Stimulated activated CD4-positive, alpha-beta T cell treated with anti-CD3 and anti-CD28 coated beads, TNF-alpha, amount 100 ng/mL, for 24 hours (primary cell): ENCODE data around the gene MED15.
"Not testable (repeated sequence)": the region's sequence is repeated elsewhere in the genome, so short reads cannot be mapped to it uniquely, and the experiment has no call there.

Experiments
- DNase-seq, 3 experiments: peaks; one replicate each; pipeline ENCODE4 v3.0.0-alpha.2; 2020; ENCODE audit warnings: low read depth in 3 of 3

The MED15 gene

DNA sequence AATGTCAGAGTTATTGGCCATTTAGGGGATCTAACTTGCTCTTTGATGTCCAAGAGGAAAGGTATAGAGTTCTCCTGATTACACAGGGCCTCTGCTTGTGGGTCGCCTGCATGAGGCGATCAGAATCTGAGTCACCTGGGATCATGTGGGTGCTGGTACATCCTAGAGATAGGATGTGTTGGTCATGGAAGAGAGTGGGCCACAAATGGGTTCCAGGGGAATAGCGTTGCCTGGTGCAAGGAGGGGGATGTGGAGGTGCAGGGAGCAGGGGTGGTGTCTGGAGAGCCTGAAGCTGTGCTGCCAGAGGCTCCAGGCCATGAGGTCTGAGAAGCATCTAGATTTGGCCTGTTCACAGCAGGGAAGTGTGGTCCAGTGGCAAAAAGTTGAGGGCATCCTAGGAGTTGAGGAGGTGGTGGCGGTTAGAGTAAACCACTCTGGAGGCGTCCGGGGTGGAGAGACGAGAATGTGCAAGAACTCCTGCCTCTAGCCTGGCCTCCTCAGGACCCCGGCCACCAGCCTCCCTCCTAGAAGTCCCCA, 92.8 kb downstream of the MED15 start:
- no peak for DNase-seq

GRCh38 chr22:20601308-20601707, 93.9 kb downstream of the MED15 start:
- DNase-seq, result no peak

DNA sequence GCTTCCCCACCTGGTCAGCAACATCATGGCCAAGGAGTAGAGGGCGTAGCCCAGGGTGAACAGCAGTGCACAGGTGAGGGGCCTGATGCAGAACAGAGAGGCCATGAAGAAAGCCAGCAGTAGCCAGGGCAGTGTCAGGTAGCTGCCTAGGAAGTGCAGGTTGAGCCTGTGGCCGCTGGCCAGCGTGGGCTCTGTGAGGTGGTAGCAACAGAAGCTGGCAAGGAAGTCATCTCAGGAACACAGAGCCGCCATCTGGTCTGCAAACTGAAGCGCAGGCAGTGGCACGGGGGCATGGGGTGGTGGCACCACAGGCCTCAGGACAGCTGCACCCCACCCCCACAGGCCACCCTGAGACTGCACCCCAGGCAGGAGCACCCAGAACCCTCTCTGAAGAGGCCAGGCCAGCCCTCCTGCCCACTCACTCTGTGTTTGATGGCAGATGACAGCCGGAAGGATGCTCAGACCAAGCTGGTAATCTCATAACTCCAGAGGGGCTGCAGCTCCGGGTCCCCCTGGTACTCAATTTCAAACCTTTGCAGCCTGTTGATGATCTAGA, 95.3 kb downstream of the MED15 start:
- no peak for DNase-seq

DNA sequence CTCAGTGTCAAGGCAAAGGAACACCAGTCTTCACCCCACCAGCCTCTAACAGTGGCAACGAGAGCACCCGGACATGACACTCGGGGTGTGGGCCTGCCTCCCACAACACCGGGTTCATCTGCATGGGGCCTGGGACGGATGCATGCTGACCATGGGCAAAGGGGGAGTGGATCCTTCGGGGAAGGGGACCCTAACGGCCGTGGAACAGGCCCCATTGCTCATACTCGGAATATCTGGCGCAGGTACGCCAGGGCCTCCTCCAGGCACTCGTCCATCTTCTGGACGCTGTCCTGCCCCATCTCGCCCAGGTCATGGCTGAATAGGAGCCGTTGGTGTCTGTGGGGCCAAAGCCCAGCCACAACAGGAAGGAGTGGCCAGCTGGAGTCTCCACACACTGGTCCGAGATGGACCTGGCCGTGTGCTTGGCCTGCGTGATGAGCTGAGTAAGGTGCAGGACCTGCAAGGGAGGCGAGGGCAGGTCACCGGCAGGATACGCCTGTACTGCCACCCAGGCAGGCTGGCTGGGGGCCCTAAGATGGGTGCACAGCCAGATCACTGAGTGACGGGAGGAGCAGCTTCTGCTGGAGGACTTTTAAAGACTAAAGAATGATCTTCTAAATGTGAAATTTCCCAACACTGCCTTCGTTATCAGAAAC, 96.8 kb downstream of the MED15 start:
- DNase-seq, result no peak

DNA sequence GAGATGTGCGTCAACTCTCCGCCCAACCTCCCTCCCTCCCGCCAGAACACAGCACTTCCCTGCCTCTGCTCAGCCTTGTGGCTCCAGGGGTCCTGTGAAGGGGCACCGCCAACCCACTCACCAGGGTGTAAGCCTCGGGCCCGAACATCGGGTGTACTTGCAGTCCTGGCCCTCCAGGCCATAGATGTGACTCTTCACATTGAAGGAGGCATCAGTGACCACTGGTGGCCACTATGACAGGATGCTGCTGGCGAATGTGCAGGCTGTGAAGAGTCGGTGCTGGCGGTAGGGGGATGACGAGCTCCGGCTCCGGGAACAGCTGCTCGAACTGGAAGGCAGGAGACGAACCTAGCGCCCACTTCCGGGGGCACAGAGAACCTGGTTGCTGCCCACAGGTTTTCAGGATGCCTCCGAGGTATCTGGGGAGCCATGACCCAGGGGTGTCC, 97.4 kb downstream of the MED15 start:
- DNase-seq, result no peak

DNA sequence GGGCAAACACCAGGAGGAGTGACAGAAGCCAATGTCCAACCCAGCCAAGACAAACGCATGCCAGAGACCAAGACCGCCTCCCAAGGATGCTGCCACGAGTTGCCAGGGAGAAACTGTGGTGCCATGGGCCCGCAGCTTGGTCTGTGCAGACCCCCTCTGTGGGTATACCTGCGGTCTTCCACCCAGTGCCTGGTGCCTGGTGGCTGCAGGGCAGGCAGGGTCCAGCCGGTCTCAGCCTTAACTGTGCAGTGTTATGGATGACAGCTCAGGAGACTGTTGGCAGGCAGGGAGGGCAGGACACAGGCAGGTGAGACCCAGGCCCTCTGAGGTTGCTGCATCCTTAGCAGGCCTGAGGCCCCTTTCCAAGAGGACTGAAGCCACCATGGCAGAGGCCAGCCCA, 97.9 kb downstream of the MED15 start:
- no peak for DNase-seq

DNA sequence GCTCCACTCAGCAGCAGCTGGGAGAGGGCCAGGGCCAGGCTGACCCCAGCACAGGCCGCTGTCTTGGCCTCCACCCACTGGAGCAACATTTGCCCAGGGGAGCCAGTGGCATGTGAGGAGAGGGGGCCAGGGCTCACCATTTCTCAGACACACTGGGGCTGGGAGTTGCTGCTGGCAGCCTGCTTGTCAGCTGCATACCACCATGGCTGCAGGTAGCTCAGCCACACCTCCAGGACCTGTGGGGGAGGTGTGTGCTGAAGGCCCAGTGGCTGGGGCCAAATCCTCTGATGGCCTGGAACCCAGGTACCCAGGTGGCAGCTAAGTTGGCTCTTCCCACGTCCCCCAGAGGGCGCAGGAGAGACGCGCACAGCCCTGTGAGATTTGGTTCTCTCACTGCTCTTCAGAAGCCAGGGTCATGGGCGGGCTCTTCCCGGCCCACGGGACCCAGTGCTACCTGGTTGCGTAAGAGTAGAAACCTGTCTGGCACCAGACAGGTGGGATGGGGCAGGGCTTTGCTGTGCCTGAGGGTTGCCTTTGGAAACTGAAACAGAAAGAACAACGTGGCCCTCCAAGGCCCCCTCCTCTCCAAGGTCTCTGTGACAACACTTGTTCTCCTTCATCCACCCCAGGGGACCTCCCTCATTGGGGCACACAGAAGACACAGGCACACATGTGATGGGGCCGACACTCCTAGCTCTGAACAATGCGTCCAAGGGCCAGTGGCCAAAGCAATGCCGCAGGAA, 98.8 kb downstream of the MED15 start:
- DNase-seq, result peak; percentile 35 to 63 (median 38)

DNA sequence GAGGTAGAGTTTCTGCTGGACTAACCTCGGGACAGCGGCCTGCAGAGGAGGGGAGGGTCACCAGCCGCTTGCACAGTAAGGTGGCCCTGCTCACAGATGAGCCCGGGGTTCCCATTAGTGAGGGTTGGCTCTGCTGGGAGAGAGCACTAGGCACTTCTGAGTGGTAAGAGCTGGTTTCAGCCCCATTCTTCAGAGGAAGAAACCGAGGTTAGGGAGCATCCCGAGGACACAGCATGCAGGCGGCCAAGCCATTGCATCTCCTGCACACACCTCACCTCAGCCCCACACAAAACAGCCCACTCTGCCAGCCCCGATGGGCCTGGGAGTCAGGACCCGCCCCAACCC, 99.3 kb downstream of the MED15 start:
- no peak for DNase-seq

DNA sequence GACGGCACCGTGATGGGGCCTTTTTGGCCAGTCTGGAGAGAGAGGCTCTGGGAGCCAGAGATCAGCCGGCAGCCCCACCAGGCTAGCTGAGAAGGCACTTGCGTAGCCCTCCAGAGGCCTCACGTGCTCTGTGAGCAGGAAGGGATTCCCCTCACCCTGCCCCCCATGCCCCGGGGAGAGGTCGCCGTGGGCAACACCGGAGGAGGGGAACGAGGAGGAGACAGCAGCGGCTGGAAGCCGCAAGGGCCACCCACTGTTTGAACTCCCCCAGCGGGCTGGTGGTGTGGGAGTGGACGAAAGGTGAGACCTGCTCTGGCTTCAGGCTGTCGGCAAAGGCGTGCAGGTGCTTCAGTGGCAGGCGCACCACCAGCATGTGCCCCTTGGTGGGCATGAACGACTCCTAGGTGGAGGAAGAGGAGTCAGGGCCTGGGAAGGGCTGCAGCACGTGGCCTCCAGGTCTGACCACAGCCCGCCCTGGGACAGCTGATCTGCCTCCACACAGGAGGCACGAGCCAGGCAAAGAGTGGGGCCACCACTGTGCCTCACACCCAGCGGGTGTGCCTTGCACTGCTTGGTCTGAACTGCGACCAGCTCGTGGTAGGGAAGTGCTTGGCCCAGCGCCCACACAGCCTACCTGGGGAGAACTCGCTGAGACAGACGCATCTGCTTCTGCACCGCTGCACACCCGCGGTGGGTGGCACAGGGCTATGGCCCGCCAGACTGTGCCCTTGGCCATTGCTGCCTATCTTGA, 99.9 kb downstream of the MED15 start:
- DNase-seq, result no peak

DNA sequence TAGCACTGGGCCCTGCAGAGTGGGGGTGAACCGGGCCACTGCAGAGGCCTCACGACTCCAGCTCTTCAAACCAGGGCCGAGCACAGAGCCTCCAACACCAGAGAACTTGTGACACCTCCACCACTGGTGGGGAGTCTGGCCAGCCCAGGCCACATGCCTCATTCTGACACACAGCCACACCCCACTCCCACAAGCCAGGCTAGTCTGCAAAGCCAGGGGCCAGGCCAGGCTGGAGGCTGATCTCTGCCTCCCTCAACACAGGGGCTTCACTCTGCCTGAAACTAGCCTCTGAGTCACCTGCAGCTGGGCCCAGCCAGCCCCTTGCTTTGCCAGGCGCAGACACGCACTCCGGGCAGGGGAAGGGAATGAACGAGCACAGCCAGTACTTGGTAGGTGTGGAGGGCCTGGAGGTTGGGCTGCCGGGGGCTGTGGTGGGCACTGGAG, 102.9 kb downstream of the MED15 start:
- DNase-seq, result no peak

DNA sequence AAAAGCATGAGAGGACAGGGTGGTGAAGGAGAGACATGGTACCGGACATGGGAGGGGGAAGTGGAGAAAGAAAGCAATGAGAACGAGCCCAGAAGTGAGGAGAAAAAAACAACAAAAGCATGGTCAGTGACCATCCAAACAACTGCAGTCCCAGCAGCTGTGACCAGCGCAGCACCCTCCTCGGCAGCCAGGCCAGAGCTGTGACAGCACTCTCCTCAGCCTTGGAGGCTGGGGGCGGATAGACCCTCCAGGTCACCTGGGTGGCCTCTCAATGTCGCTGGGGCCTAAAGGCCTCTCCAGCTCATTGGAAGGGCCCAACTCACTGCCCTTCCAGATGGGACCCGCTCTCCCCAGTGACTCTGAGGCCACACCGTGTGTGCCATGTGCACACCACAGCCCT, 103.3 kb downstream of the MED15 start:
- no peak for DNase-seq

DNA sequence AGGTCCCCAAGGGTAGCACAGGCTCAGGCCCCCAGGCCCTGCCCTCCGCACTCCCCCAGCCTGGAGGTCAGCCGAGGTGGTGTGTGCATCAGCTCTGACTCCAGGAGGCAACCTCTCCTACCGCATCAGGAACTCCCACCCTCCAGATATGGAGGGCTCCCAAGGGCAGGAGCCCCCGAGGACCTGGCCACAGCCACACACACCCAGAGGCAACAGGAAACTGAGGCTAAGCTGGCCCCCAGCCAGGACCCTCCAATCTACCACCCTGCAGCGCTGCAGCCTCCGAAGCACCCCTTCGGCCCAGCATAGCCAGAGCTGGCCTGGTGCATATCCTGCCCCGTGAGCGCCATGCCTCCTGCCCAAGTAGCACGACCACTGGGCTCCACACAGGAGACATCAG, 104.0 kb downstream of the MED15 start:
- DNase-seq, result no peak

- no peak for DNase-seq
These were observed 105.9 kb downstream of the MED15 start for GRCh38 chr22:20613301-20613700.

- no peak for DNase-seq
These were observed 107.6 kb downstream of the MED15 start for GRCh38 chr22:20615021-20615420.

DNA sequence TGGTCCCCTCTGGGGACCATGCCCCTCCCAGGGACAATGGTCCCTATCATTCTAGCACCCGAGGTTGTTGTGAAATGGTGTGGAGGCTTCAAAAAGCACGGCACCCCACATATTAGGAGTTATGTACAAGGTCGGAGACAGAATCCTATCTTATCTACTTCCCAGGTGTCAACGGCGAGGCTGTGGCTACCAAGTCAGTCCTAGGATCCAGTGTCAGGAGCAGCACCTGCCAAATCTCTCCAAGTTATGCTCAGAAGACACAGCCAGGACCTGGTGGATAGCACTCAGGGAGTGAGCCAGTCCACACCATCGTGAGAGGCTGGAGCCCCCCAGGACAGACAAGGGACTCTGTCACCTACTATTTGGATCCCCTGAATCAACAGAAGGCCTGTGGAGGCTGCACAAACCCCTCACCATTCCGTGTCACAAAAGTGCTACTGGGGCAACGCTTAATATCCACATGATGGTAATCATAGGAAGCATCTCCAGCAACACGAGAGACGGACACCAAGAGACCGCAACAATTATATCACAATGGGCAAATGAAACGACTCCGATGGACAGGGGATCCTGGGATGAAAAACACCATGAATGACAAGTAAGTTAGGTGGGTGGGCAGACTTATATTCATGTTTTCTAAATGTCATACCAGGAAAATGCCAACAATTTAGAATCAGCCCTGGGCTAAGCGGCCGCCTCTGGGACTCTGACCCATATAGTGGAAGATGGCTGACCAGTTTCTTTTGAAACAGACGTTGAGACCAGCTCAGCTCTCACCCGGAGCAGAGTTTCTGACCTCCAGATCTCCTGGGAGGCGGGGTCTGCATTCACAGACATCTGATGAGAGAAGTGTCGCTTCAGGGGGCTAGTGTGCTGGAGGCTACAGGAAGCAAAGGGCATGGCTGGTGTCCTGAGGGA, 108.4 kb downstream of the MED15 start:
- DNase-seq, result no peak

DNA sequence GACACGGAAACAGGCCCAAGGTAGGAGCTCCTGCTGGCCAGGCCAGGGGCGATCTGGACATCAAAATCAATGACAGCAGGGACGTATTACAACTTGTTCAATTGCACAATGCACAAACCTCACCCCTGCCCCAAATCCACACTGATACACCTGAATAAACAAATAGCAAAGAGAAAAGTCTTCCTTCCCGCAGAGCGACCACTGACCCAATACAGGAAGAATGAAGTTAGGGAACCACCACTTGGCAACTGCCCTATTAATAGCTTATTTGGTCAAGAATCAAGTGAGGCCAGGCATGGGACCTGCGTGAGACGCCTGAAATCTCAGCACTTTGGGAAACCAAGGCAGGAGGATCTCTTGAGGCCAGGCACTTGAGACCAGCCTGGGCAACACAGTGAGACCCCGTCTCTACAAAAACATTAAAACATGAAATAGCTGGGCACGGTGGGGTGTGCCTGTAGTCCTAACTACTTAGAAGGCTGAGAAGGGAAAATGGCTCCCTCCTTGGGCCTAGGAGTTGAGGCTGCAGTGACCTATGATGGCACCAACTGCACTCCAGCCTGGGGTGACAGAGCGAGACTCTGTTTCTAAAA, 109.1 kb downstream of the MED15 start:
- no peak for DNase-seq

- DNase-seq, result no peak
These were observed 111.1 kb downstream of the MED15 start for GRCh38 chr22:20618488-20618887.

GRCh38 chr22:20619045-20619892, 111.9 kb downstream of the MED15 start:
- no peak for DNase-seq

DNA sequence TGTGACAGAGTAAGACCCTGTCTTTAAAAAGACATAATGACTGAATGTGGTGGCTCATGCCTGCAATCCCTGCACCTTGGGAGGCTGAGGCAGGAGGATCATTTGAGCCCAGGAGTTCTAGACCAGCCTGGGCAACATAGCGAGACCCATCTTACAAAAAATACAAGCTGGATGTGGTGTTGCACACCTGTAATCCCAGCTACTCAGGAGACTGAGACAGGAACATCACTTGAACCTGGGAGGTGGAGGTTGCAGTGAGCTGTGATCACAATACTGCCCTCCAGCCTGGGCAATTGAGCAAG, 112.4 kb downstream of the MED15 start:
- DNase-seq, result not testable (repeated sequence)

GRCh38 chr22:20621162-20621561, 113.8 kb downstream of the MED15 start:
- DNase-seq, result no peak
